BJ (cell line): ENCODE results near the gene KCNIP4. TPM values are rescaled to one million over a fixed set of nuclear protein-coding genes. Genes with fewer than 3 reads are reported as not detected.
"Not testable (repeated sequence)": the region's sequence is repeated elsewhere in the genome, so short reads cannot be mapped to it uniquely, and the experiment has no call there.

Experiments used
- CTCF ChIA-PET: fragments of 350-600 bp; formaldehyde crosslinking; extraction: SDS; loops from one replicate; lab custom pipeline; 2021; ENCODE audit warnings: antibody characterized with exemption, inconsistent platforms; lab: Yijun Ruan, JAX
- POLR2A ChIA-PET: fragments of 300-600 bp; sonication (Branson Sonifier 250); formaldehyde crosslinking; extraction: SDS; loops from one replicate; lab custom pipeline; 2021; ENCODE audit warnings: antibody characterized with exemption; lab: Charles Lee
- DNase-seq: peaks from one replicate; pipeline ENCODE4 v3.0.0-alpha.2; 2011; ENCODE audit warnings: low read depth
- H3K27me3 ChIP-seq: 2 replicates; pipeline ENCODE4 v1.6.0; 2011; ENCODE audit warnings: low read length; ENCODE audit not compliant: control insufficient read depth, insufficient read depth
- H3K36me3 ChIP-seq: 2 replicates; pipeline ENCODE4 v1.5.1; 2011; ENCODE audit warnings: low read length; ENCODE audit not compliant: control insufficient read depth, insufficient read depth
- H3K4me3 ChIP-seq: 2 replicates; pipeline ENCODE4 v1.5.1; 2011; ENCODE audit warnings: low read depth, mild to moderate bottlenecking, control low read depth, low read length
- polyA plus RNA-seq: library from polyadenylated mRNA; depleted of rRNA; stranded (reverse); fragments of >200 nt; gene quantifications from 2 replicates; pipeline ENCODE4 v1.2.3, GENCODE V29; 2011
- TF ChIP-seq, protein P1 (sequence below): IDR thresholded peaks from 2 replicates; pipeline ENCODE4 v1.5.1; 2011; ENCODE audit warnings: low read depth, mild to moderate bottlenecking, control low read depth, inconsistent platforms, low read length, moderate library complexity; ENCODE audit not compliant: insufficient read depth

The KCNIP4 gene
- polyA plus RNA-seq, 1 experiment: not detected

DNA sequence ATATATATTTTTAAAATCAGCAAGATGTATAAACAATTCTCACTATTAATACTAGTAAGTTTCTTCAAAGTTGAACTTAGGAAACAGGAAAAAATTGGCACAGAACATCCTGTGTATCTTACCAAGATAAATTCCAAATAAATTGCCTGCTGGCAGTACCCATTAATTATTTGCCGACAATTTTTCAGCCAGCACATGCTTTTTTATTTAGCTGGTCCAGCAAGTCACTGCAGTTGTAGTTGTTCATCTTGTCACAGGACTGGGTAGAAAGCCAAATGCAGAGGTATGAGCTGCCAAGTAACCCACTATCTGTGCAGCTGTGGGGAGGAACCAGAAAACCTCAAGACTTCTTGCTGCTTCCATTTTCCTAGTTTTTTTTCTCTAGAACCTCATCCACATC lies 1134.9 kb downstream of the KCNIP4 start:
- POLR2A ChIA-PET: no interaction called here
- Histone ChIP-seq H3K27me3 (peaks cover 2% of the 10 kb centered on the region; the same call in 1 of the 2 replicates), H3K36me3 (no peaks in the 10 kb centered on the region), H3K4me3 (no peak overlapping the region)
- CTCF ChIA-PET: no interaction called here
- TF ChIP-seq, protein P1, sequence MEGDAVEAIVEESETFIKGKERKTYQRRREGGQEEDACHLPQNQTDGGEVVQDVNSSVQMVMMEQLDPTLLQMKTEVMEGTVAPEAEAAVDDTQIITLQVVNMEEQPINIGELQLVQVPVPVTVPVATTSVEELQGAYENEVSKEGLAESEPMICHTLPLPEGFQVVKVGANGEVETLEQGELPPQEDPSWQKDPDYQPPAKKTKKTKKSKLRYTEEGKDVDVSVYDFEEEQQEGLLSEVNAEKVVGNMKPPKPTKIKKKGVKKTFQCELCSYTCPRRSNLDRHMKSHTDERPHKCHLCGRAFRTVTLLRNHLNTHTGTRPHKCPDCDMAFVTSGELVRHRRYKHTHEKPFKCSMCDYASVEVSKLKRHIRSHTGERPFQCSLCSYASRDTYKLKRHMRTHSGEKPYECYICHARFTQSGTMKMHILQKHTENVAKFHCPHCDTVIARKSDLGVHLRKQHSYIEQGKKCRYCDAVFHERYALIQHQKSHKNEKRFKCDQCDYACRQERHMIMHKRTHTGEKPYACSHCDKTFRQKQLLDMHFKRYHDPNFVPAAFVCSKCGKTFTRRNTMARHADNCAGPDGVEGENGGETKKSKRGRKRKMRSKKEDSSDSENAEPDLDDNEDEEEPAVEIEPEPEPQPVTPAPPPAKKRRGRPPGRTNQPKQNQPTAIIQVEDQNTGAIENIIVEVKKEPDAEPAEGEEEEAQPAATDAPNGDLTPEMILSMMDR: no peak
- DNase-seq: no peak

DNA sequence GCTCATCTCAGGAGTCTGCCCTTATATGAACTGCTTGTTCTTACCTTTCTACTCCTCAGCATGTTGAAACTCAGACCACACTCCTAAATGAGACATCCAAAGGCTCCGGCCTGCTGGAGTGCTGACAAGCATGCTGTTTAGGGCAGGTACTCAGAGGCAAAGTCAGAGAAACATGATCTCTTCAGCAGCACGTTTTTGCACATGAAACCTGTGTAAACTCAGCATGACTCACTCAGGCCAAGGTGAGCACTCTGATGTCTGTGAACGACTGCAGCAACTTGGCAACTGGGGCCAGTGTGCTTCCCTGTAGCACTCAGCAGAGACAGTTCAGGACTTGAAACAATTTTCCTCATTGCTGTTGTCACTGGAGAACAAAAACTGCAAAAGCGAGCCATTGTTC lies 1138.8 kb downstream of the KCNIP4 start:
- TF ChIP-seq, protein P1: no peak
- no peak for DNase-seq
- Histone ChIP-seq H3K36me3 (no peaks in the 10 kb centered on the region), H3K27me3 (peaks cover 2% of the 10 kb centered on the region; the same call in 1 of the 2 replicates), H3K4me3 (no peak overlapping the region)
- ChIA-PET CTCF (no interaction called here), POLR2A (no interaction called here)

DNA sequence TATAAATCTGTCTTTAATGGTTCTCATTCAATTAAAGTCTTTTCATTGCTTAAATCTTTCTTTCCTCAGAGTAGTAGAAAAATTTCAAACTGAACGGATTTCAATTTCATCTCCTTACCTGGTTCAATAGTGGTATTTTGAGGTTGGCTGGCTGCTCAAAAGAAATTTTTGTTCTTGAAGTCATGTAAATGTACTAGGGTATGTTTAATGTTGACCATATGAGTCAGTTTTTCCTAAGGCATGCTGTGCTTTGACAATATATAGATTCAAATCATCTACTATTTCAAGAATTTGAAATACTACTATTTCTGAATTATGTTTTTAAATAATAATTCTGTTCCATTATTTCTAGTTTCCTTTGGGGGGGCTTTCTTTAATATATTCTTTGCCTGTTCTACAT lies 1142.9 kb downstream of the KCNIP4 start:
- H3K4me3 ChIP-seq: no peak overlapping the region
- ChIA-PET CTCF (no interaction called here), POLR2A (no interaction called here)
- DNase-seq: no peak
- TF ChIP-seq, protein P1: no peak
- peaks cover 2% of the 10 kb centered on the region; the same call in 1 of the 2 replicates for H3K27me3 ChIP-seq
- no peaks in the 10 kb centered on the region for H3K36me3 ChIP-seq

DNA sequence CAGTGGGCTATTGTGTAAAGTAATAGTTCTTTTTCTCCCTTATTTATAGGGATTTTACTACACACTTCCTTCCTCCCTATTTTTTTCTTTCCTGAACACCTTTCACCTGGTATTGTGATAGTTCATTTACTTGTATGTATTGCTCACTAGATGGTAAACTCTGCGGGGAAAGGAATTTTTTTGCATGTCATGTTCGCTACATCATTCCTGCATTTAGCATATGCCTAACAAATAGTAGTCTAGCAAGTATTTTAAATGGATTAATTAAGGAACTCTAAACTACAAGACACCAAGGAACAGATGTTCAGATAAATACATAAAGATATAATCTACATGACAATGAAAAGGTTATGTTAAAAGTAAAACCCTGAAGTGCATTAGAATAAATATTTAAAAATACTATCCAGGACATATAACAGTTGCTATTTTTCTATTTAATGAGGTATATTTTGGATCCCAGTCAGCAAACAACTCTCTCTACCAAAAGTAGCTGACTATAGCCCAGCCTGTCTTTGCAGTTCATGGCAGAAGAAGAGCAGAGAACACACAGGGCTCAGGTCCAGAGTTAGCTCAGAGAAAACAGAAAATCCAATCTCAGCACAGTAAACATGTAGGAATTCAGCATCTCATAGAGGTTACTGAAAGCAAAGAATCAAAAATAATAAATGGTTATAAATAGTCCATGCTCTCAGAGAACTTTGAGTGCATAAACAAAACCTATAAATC lies 1160.5 kb downstream of the KCNIP4 start:
- POLR2A ChIA-PET: no interaction called here
- no peaks in the 10 kb centered on the region; the same call in 1 of the 2 replicates for H3K27me3 ChIP-seq
- no peak for DNase-seq
- H3K36me3 ChIP-seq: no peaks in the 10 kb centered on the region
- H3K4me3 ChIP-seq: no peak overlapping the region
- TF ChIP-seq, protein P1: no peak
- CTCF ChIA-PET: interaction anchor here (2.0 kb wide), 1 partner anchor 14 kb away, joined by 10 read pairs; no protein-coding TSS in a partner anchor

DNA sequence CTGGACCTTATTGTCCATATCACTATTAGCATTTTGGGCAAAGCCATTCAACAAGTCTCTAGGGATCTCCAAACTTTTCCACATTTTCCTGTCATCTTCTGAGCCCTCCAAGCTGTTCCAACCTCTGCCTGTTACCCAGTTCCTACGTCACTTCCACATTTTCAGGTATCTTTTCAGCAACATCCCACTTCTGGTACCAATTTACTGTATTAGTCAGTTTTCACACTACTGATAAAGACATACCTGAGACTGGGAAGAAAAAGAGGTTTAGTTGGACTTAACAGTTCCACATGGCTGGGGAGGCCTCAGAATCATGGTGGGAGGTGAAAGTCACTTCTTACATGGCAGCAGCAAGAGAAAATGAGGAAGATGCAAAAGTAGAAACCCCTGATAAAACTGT lies 1165.4 kb downstream of the KCNIP4 start:
- H3K36me3 ChIP-seq, DNase-seq, H3K27me3 ChIP-seq, H3K4me3 ChIP-seq, POLR2A ChIA-PET: not testable (repeated sequence)
- CTCF ChIA-PET: interaction anchor here (1.3 kb wide), 1 partner anchor 14 kb away, joined by 3 read pairs; no protein-coding TSS in a partner anchor

DNA sequence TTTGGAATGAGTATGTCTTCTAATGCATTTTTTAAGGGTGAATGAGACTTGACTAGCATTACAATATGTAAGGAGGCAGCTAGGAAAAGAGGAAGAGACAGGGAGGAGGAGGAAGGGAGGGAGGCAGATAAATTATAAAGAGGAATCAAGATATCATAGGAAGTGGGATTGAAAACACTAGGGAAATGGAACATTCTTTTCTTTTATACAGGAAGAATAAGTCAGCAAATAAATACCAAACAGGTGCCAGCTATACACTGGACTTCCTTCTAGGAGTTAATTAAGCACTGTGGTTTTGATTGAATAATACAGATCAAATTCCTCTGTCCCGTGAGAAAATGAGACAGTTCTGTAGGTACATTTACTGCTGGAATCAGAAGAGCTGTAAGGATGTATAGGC lies 1169.7 kb downstream of the KCNIP4 start:
- TF ChIP-seq, protein P1: no peak
- POLR2A ChIA-PET: no interaction called here
- CTCF ChIA-PET: no interaction called here

More for the DNA sequence above, 1169.7 kb downstream of the KCNIP4 start:
- no peak for DNase-seq
- Histone ChIP-seq H3K27me3 (no peaks in the 10 kb centered on the region; the same call in 1 of the 2 replicates), H3K4me3 (no peak overlapping the region), H3K36me3 (no peaks in the 10 kb centered on the region)
